ENCODE data around the gene NUBPL. TPM values are rescaled to one million over a fixed set of nuclear protein-coding genes. Genes with fewer than 3 reads are reported as not detected.
A peak's percentile ranks its signal among the peaks of the same experiment; 100 is the strongest.

Gene NUBPL
- polyA plus RNA-seq, 2 of the 4 experiments (the other 2 are of a cell fraction): 7.6 to 14.1 TPM

DNA sequence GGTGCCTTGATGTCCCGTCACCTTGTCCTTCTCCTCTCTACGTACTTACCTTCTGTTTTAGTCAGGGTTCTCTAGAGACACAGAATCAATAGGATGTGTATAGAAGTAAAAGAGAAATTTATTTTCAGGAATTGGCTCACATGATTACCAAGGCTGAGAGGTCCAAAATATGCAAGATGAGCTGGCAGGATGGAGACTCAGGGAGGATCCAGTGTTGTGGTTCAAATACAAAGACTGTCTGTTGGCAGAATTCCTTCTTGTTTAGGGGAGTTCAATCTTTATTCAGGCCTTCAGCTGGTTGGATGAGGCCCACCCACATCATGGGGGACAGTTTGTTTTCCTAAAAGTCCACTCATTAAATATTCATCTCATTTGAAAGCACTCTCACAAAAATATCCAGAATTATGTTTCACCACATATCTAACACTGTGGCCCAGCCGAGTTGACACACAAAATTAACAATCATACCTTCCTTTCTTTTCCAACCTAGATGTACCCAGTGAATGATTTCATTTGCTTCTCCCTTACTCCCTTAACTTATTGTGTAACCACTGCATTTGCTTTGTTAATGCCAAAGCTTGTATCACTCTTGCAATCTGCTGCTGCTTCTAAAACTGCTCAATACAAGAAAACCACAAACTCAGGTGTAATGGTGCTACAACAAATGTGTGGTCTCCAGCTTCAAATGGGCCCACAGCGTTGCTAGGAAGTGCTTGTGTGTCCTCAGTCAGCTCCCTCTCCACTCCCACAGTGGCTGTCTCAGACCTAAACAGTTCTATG, 320.5 kb downstream of the NUBPL start:
- Histone ChIP-seq H3K27ac (peak overlapping the region; percentile 31 to 41; a peak in 2 of 6 replicates), H3K4me1 (peaks cover 14% of the 10 kb centered on the region; the same call in 2 of the 3 replicates), H3K4me2 (peak overlapping the region; percentile 35; the same call in 2 of the 3 replicates), H3K9me3 (no peaks in the 10 kb centered on the region), H3K4me3 (no peak overlapping the region)
- ChIA-PET POLR2A (no interaction called here), CTCF (interaction anchor here (1.0 kb wide), 1 partner anchor 10 kb away, joined by 3 read pairs; no protein-coding TSS in a partner anchor)
- DNase-seq (ENCODE audit: low read depth in 1 of 2, low spot score in 1 of 2) (no peak), ATAC-seq (no peak), FAIRE-seq (no peak)
- WGBS (ENCODE audit: missing lambda C conversion rate): 67% methylated on average over 4 of the region's 4 CpGs
- TF ChIP-seq TFCP2L1 (CRISPR knock-in tag; IDR thresholded peaks at IDR 0.05) (no peak), MYC (IDR thresholded peaks at IDR 0.05; ENCODE audit: borderline replicate concordance, low read length) (no peak), RCOR1 (IDR thresholded peaks at IDR 0.05; ENCODE audit: low read depth, low read length) (no peak), RAD21 (conservative IDR thresholded peaks at IDR 0.05 in 1 of 2, IDR thresholded peaks at IDR 0.05 in 1 of 2) (no peak), CHD4 (IDR thresholded peaks at IDR 0.05; ENCODE audit: borderline replicate concordance) (no peak), ZSCAN20 (CRISPR knock-in tag; IDR thresholded peaks at IDR 0.05) (no peak), JUN (IDR thresholded peaks at IDR 0.05) (no peak), HDAC2 (IDR thresholded peaks at IDR 0.05) (no peak), NPAS2 (CRISPR knock-in tag; IDR thresholded peaks at IDR 0.05; ENCODE audit: borderline replicate concordance) (no peak)
- TF ChIP-seq, protein P1, sequence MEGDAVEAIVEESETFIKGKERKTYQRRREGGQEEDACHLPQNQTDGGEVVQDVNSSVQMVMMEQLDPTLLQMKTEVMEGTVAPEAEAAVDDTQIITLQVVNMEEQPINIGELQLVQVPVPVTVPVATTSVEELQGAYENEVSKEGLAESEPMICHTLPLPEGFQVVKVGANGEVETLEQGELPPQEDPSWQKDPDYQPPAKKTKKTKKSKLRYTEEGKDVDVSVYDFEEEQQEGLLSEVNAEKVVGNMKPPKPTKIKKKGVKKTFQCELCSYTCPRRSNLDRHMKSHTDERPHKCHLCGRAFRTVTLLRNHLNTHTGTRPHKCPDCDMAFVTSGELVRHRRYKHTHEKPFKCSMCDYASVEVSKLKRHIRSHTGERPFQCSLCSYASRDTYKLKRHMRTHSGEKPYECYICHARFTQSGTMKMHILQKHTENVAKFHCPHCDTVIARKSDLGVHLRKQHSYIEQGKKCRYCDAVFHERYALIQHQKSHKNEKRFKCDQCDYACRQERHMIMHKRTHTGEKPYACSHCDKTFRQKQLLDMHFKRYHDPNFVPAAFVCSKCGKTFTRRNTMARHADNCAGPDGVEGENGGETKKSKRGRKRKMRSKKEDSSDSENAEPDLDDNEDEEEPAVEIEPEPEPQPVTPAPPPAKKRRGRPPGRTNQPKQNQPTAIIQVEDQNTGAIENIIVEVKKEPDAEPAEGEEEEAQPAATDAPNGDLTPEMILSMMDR (IDR thresholded peaks at IDR 0.05): no peak

DNA sequence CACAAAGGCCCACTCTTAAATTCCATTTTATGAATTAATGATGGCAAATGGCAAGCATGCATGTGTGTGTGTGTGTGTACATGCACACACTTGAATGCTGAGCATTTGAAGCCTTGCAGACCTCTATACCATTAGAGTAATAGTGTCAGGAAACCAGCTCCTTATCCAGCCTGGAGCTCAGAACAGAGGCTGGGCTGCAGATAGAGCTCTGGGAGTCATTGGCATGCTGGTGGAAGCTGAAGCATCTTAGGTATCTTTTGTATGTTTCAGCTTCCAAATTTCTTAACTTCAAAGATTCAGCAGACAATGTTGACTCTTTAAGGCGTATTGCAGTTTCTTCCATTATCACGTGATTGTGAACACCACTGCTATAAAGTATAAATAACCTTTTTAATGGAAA, 323.0 kb downstream of the NUBPL start:
- 48% methylated on average over 2 of the region's 2 CpGs for WGBS (ENCODE audit: missing lambda C conversion rate)
- POLR2A ChIA-PET: no interaction called here
- no peak overlapping the region for H3K4me2 ChIP-seq
- ATAC-seq (no peak), FAIRE-seq (no peak), DNase-seq (ENCODE audit: low read depth in 1 of 2, low spot score in 1 of 2) (no peak)
- peaks cover 14% of the 10 kb centered on the region; the same call in 2 of the 3 replicates for H3K4me1 ChIP-seq
- no peaks in the 10 kb centered on the region for H3K9me3 ChIP-seq
- no peak overlapping the region for H3K27ac ChIP-seq
- no peak for TF ChIP-seq SMC3 (IDR thresholded peaks at IDR 0.05)
- no peak for TF ChIP-seq RNF2 (IDR thresholded peaks at IDR 0.05; ENCODE audit: borderline replicate concordance, low read depth)
- TF ChIP-seq HOXA7 (CRISPR knock-in tag; IDR thresholded peaks at IDR 0.05): no peak
- TF ChIP-seq, protein P2, sequence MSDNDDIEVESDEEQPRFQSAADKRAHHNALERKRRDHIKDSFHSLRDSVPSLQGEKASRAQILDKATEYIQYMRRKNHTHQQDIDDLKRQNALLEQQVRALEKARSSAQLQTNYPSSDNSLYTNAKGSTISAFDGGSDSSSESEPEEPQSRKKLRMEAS (IDR thresholded peaks at IDR 0.05): no peak
- no peak for TF ChIP-seq EHMT2 (IDR thresholded peaks at IDR 0.05; ENCODE audit: low read depth)
- no peak for TF ChIP-seq HOXB13 (CRISPR knock-in tag; IDR thresholded peaks at IDR 0.05; ENCODE audit: low read depth)
- no peak overlapping the region for H3K4me3 ChIP-seq
- CTCF ChIA-PET: no interaction called here

DNA sequence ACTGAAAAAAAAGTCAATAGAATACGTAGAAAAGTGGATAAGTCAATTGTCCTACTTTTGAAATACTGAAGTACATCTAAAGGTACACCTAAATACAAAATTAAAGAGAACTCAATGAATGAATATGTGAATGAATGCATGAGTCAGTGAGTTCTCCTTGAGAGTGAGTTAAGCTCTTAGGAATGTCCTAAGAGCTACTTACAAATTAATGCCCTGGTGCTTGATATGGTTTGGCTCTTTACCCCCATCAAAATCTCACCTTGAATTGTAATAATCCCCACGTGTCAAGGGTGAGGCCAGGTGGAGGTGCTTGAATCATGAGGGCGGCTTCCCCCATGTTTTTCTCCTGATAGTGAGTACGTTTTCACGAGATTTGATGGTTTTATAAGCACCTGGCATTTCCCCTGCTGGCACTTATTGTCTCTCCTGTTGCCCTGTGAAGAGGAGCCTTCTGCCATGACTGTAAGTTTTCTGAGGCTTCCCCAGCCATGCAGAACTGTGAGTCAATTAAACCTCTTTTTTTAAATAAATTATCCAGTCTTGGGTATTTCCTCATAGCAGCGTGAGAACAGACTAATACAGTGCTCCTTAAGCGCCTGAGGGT, 323.7 kb downstream of the NUBPL start:
- peaks cover 14% of the 10 kb centered on the region; the same call in 2 of the 3 replicates for H3K4me1 ChIP-seq
- POLR2A ChIA-PET: no interaction called here
- no peak overlapping the region for H3K27ac ChIP-seq
- FAIRE-seq: no peak
- no peak for TF ChIP-seq SMC3 (IDR thresholded peaks at IDR 0.05)
- no peak for TF ChIP-seq CBX8 (IDR thresholded peaks at IDR 0.05)
- no peak for TF ChIP-seq BHLHE40 (IDR thresholded peaks at IDR 0.05; ENCODE audit: low read depth, low read length)
- TF ChIP-seq FOSL2 (IDR thresholded peaks at IDR 0.05): no peak
- TF ChIP-seq FOSL2 (CRISPR knock-in tag; IDR thresholded peaks at IDR 0.05): no peak
- TF ChIP-seq, protein P3, sequence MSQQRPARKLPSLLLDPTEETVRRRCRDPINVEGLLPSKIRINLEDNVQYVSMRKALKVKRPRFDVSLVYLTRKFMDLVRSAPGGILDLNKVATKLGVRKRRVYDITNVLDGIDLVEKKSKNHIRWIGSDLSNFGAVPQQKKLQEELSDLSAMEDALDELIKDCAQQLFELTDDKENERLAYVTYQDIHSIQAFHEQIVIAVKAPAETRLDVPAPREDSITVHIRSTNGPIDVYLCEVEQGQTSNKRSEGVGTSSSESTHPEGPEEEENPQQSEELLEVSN (IDR thresholded peaks at IDR 0.05; ENCODE audit: borderline replicate concordance, low read depth): no peak
- TF ChIP-seq, protein P4, sequence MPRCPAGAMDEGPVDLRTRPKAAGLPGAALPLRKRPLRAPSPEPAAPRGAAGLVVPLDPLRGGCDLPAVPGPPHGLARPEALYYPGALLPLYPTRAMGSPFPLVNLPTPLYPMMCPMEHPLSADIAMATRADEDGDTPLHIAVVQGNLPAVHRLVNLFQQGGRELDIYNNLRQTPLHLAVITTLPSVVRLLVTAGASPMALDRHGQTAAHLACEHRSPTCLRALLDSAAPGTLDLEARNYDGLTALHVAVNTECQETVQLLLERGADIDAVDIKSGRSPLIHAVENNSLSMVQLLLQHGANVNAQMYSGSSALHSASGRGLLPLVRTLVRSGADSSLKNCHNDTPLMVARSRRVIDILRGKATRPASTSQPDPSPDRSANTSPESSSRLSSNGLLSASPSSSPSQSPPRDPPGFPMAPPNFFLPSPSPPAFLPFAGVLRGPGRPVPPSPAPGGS (IDR thresholded peaks at IDR 0.05): no peak
- no peak for TF ChIP-seq EP300 (IDR thresholded peaks at IDR 0.05)
- no peak for TF ChIP-seq RNF2 (IDR thresholded peaks at IDR 0.05; ENCODE audit: borderline replicate concordance, low read depth)
- TF ChIP-seq, protein P5, sequence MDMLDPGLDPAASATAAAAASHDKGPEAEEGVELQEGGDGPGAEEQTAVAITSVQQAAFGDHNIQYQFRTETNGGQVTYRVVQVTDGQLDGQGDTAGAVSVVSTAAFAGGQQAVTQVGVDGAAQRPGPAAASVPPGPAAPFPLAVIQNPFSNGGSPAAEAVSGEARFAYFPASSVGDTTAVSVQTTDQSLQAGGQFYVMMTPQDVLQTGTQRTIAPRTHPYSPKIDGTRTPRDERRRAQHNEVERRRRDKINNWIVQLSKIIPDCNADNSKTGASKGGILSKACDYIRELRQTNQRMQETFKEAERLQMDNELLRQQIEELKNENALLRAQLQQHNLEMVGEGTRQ (IDR thresholded peaks at IDR 0.05): no peak
- no peak for TF ChIP-seq CHD2 (IDR thresholded peaks at IDR 0.05; ENCODE audit: low read length, partially characterized antibody)
- no peak for ATAC-seq
- no peak overlapping the region for H3K4me2 ChIP-seq
- no peaks in the 10 kb centered on the region for H3K9me3 ChIP-seq
- no peak for DNase-seq (ENCODE audit: low read depth in 1 of 2, low spot score in 1 of 2)
- CTCF ChIA-PET: no interaction called here
- H3K4me3 ChIP-seq: no peak overlapping the region
- 65% methylated on average over 7 of the region's 7 CpGs for WGBS (ENCODE audit: missing lambda C conversion rate)

Data from A549 (cell line).